RWPE2 (cell line): ENCODE data around the gene GDF10.

Source experiments
- ATAC-seq: fragments of 200-7000 bp; cut with Tn5 transposase; 3 replicates; pipeline ENCODE4 v1.9.1; 2021; ENCODE audit warnings: low read depth
- DNase-seq: peaks from one replicate; pipeline ENCODE4 v3.0.0-alpha.2; 2020; ENCODE audit warnings: low spot score
- H3K27ac ChIP-seq: fragments of 450-650 bp; 2 replicates; pipeline ENCODE4 v1.5.1; 2017; ENCODE audit warnings: mild to moderate bottlenecking; ENCODE audit not compliant: poor library complexity, severe bottlenecking
- H3K27me3 ChIP-seq: fragments of 250-450 bp; sonication (Bioruptor Pico); 2 replicates; pipeline ENCODE4 v1.5.1; 2021; ENCODE audit warnings: mild to moderate bottlenecking, moderate library complexity; ENCODE audit not compliant: insufficient read depth, poor library complexity, severe bottlenecking
- H3K36me3 ChIP-seq: fragments of 250-450 bp; sonication (Bioruptor Pico); 2 replicates; pipeline ENCODE4 v1.5.1; 2020; ENCODE audit warnings: low read depth, mild to moderate bottlenecking, moderate library complexity
- H3K4me1 ChIP-seq: fragments of 250-450 bp; sonication (Bioruptor Pico); 2 replicates; pipeline ENCODE4 v1.5.1; 2021; ENCODE audit warnings: mild to moderate bottlenecking, moderate library complexity; ENCODE audit not compliant: insufficient read depth, poor library complexity, severe bottlenecking
- H3K4me3 ChIP-seq: fragments of 250-450 bp; sonication (Bioruptor Pico); 2 replicates; pipeline ENCODE4 v1.5.1; 2021; ENCODE audit warnings: mild to moderate bottlenecking, moderate library complexity; ENCODE audit not compliant: severe bottlenecking
- H3K9me3 ChIP-seq: fragments of 250-450 bp; sonication (Bioruptor Pico); 2 replicates; pipeline ENCODE4 v1.5.1; 2021; ENCODE audit warnings: mild to moderate bottlenecking, moderate library complexity; ENCODE audit not compliant: severe bottlenecking
- TF ChIP-seq, protein P1 (sequence below): fragments of 450-650 bp; IDR thresholded peaks from one replicate; pipeline ENCODE4 v1.5.1; 2017; ENCODE audit warnings: mild to moderate bottlenecking, moderate library complexity; ENCODE audit not compliant: poor library complexity, severe bottlenecking

GDF10 gene, protein sequence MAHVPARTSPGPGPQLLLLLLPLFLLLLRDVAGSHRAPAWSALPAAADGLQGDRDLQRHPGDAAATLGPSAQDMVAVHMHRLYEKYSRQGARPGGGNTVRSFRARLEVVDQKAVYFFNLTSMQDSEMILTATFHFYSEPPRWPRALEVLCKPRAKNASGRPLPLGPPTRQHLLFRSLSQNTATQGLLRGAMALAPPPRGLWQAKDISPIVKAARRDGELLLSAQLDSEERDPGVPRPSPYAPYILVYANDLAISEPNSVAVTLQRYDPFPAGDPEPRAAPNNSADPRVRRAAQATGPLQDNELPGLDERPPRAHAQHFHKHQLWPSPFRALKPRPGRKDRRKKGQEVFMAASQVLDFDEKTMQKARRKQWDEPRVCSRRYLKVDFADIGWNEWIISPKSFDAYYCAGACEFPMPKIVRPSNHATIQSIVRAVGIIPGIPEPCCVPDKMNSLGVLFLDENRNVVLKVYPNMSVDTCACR

DNA sequence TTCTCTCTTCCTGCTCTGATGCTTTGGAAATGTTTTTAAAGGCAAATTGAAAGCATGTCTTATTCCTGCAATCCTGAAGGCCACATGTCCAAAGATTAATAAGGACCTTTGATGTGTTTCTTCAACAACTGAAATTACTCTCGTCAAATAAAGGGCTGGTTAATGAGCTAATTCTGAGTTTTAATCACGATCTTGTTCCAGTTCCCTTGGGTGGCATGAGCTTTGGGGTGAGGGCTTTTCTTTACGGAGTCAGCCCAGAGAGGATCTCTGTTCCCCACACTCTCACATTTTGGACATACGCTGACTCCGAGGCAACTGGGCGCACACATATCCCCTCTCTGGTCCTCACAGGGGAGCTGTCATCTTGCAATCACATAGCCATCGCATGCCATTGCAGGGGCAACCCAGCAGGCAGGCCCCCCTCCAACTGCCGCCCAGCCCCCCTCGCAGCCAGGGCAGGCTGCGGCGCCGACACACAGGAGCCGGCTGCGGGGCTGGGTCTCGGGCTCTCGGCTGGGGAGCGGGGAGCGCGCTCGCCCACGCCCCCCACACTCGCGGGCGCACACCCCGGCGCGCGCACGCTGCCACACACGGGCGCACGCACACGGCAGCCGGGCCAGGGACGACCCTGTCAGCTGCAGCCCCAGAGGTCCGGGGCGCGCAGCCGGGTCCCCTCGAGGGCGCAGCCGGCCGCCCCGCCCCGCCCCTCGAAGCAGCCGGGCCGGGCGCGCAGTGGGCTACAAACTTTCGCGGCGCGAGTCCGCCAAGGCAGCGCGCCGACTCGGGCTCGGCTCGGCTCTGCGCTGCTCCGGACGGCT is at the start of gene GDF10:
TSS of gene GDF10 (plus strand) at position 587 of the 818 bp plus-strand sequence. CDS start 455 bp downstream, outside the sequence.
- ATAC-seq, result no peak
- peak within 1 kb of the TSS; percentile 7 for H3K4me3 ChIP-seq
- H3K27me3 ChIP-seq, result peaks cover 70% of the 10 kb centered on the region

DNA sequence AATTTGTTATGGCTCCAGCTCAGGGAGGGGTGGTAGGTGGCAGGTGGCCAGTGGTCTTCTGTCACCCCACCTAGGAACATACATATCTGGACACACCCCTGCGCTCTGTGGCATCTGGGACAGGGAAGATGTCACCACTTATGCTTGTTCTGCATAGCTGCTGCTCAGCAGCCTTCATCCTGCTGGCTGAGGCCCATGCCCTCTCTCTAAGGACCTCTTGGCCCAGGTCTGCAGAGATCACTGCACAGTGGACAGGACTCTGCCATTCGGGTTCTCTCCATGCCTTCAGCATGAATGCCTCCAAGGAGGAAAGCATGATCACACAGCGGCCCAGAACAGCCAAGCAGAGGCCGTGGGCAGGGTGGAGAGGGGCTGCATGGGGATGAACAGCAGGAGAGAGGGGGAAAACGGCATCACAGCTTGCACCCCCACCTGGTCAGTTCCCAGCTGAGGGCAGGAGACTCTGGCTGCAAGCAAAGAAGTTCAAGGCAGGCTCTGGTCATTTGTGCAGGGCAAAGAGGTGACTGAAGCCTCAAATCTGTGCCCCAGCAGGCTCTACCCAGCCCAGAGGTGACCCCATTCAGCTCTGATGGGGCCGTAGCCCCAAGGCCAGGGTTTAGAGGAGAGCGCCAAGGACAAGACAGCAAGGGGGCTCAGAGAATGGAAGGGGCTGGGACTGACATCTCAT is 47.8 kb upstream of the GDF10 start:
- H3K36me3 ChIP-seq, result no peaks in the 10 kb centered on the region
- H3K27ac ChIP-seq, result no peak overlapping the region
- no peak overlapping the region for H3K4me3 ChIP-seq
- no peaks in the 10 kb centered on the region for H3K27me3 ChIP-seq
- no peaks in the 10 kb centered on the region for H3K9me3 ChIP-seq
- DNase-seq, result no peak
- no peak for ATAC-seq
- TF ChIP-seq, protein P1, sequence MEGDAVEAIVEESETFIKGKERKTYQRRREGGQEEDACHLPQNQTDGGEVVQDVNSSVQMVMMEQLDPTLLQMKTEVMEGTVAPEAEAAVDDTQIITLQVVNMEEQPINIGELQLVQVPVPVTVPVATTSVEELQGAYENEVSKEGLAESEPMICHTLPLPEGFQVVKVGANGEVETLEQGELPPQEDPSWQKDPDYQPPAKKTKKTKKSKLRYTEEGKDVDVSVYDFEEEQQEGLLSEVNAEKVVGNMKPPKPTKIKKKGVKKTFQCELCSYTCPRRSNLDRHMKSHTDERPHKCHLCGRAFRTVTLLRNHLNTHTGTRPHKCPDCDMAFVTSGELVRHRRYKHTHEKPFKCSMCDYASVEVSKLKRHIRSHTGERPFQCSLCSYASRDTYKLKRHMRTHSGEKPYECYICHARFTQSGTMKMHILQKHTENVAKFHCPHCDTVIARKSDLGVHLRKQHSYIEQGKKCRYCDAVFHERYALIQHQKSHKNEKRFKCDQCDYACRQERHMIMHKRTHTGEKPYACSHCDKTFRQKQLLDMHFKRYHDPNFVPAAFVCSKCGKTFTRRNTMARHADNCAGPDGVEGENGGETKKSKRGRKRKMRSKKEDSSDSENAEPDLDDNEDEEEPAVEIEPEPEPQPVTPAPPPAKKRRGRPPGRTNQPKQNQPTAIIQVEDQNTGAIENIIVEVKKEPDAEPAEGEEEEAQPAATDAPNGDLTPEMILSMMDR, result no peak
- H3K4me1 ChIP-seq, result no peaks in the 10 kb centered on the region

More for the DNA sequence above, at the start of gene GDF10:
- no peak for DNase-seq
- Histone ChIP-seq H3K27ac (no peak within 1 kb of the TSS), H3K9me3 (no peaks in the 10 kb centered on the region), H3K4me1 (no peaks in the 10 kb centered on the region), H3K36me3 (no peaks in the 10 kb centered on the region)
- TF ChIP-seq, protein P1, result no peak

DNA sequence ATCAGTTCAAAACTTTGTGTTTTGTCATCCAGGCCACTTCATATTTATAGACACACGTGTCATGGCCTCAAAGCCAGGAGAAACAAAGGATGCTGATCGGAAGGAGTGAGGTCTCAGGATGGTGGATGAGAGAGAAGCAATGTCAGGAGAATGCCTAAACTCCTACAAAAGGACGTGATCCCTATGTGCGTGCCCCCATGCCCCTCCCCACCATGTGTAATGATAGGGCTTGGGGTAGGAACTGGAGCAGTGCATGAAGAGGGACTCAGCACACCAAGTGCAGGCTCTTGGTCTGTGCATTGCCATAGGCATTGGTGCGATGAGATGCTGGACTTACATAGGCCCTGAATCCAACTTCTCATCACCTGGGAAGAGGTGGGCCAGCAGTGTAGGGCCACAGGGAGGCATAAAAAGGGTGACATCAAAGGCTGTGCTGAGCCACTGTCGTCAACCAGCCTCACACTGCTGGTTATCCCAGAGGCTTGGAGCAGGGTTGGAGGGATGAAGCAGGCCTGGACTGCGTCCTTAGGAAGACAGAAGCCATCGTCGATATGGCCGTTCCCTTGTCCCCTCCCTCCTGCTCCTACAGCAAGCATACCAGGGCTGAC is 46.9 kb upstream of the GDF10 start:
- no peaks in the 10 kb centered on the region for H3K4me1 ChIP-seq
- no peak overlapping the region for H3K27ac ChIP-seq
- no peaks in the 10 kb centered on the region for H3K27me3 ChIP-seq
- TF ChIP-seq, protein P1, result no peak
- H3K4me3 ChIP-seq, result no peak overlapping the region
- ATAC-seq, result no peak
- no peaks in the 10 kb centered on the region for H3K36me3 ChIP-seq
- no peaks in the 10 kb centered on the region for H3K9me3 ChIP-seq
- DNase-seq, result no peak

DNA sequence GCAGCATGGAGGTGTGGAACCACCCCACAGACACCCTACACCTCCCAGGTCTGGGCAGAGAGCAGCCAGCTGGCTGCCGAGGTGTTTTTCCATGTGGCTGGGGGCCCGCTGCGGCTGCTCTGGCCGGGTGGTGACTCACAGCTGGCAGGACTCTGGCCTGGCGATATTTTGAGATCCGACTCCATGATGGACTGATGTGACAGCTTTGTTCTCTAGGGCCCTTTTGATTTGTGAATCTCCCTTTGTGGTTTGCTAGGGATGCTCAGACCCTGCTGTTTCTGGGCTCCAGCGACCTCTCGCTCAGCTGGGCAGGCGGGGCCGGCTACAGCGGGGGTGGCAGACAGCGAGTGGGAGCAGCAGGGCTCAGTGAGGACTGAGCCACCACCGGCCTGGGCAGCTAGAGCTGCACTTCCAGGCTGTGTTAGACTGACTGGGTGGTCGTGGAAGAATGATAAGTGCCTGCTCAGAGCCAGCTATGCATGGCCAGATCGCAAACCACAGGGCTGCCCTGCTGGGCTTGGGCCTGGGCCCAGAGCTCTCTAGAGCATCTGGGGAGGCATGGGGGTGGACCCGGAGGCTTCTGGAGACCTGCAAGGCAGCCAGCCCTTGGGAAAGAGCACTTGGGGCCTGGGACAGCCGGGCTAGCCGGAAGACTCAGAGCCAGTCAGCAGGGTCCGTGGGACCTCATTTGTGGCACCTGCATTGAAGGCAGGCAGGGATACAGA is 46.2 kb upstream of the GDF10 start:
- H3K27ac ChIP-seq, result no peak overlapping the region
- ATAC-seq (no peak; the same call in 2 of the 3 replicates), DNase-seq (no peak)
- no peaks in the 10 kb centered on the region for H3K4me1 ChIP-seq
- H3K36me3 ChIP-seq, result no peaks in the 10 kb centered on the region
- no peaks in the 10 kb centered on the region for H3K9me3 ChIP-seq
- H3K4me3 ChIP-seq, result no peak overlapping the region
- no peaks in the 10 kb centered on the region for H3K27me3 ChIP-seq
- TF ChIP-seq, protein P1, result no peak
